Sigmoid colon (tissue), 7 donors: Measurements from ENCODE around the gene MAPK1IP1L. TPM values are rescaled to one million over a fixed set of nuclear protein-coding genes. Genes with fewer than 3 reads are reported as not detected.
A peak's percentile ranks its signal among the peaks of the same experiment; 100 is the strongest.
"Not testable (repeated sequence)": the region's sequence is repeated elsewhere in the genome, so short reads cannot be mapped to it uniquely, and the experiment has no call there.

Source experiments
- DNase-seq: peaks from one replicate; pipeline ENCODE4 v3.0.0-alpha.2; 2019
- H3K27ac ChIP-seq, 4 donors: fragments of 200-600 bp; sonication (generic); one replicate each; pipeline ENCODE4 v1.5.1; 2016 to 2019; ENCODE audit warnings: mild to moderate bottlenecking in 1 of 4
- H3K27me3 ChIP-seq, 3 donors: fragments of 200-600 bp; sonication (generic); one replicate each; pipeline ENCODE4 v1.5.1; 2019; ENCODE audit warnings: mild to moderate bottlenecking in 1 of 3
- H3K36me3 ChIP-seq, 4 donors: fragments of 200-600 bp; sonication (generic); one replicate each; pipeline ENCODE4 v1.5.1; 2016 to 2019
- H3K4me1 ChIP-seq, 4 donors: fragments of 200-600 bp; sonication (generic); one replicate each; pipeline ENCODE4 v1.5.1; 2017 to 2019
- H3K4me3 ChIP-seq, 4 donors: fragments of 200-600 bp; sonication (generic); one replicate each; pipeline ENCODE4 v1.5.1; 2017 to 2019; ENCODE audit warnings: mild to moderate bottlenecking in 2 of 4, moderate library complexity in 1 of 4
- H3K9me3 ChIP-seq, 4 donors: fragments of 200-600 bp in 3 of 4; sonication (generic) in 3 of 4; one replicate each; pipeline versions ENCODE4 v1.5.1 to v1.6.1; 2013 to 2019
- EP300 ChIP-seq, 4 donors: sonication (generic); formaldehyde crosslinking; IDR thresholded peaks; one replicate each; pipeline ENCODE4 v1.6.1; 2017; ENCODE audit warnings: antibody characterized with exemption in 4 of 4
- POLR2A ChIP-seq, 2 donors: fragments of 450-650 bp; IDR thresholded peaks; one replicate each; pipeline ENCODE4 v1.6.1; 2016; ENCODE audit warnings: antibody characterized with exemption in 2 of 2, mild to moderate bottlenecking in 2 of 2, moderate library complexity in 2 of 2
- POLR2AphosphoS5 ChIP-seq, 4 donors: sonication (generic); formaldehyde crosslinking; IDR thresholded peaks; one replicate each; pipeline ENCODE4 v1.6.1; 2017; ENCODE audit warnings: antibody characterized with exemption in 4 of 4
- WGBS, 2 donors: extraction: QIAGEN DNeasy Blood & Tissue Kit; methylation state at CpG; one replicate each; pipeline ENCODE4 v1.1.7; 2013; 5-methylcytosine and 5-hydroxymethylcytosine counted together
- intact Hi-C: fragments of 100-400 bp; cut with DNase I; formaldehyde crosslinking; loops from one replicate; pipeline ENCODE4 v1.15.1; 2023
- polyA plus RNA-seq, 3 donors: library from polyadenylated mRNA; stranded (reverse); fragments of 200-250 nt; gene quantifications; one replicate each; pipeline ENCODE4 v1.2.3, GENCODE V29; 2013
- total RNA-seq, 4 donors: library from RNA; depleted of rRNA; stranded (reverse); fragments of >200 nt; gene quantifications; one replicate each; pipeline ENCODE4 v1.1.0, GENCODE V29; 2016
- TF ChIP-seq, protein P1 (sequence below), 4 experiments: fragments of 450-650 bp in 3 of 4; fragments of 200-600 bp in 1 of 4; IDR thresholded peaks; one replicate each; pipeline ENCODE4 v1.5.1; 2016 to 2019; ENCODE audit warnings: antibody characterized with exemption in 4 of 4, mild to moderate bottlenecking in 3 of 4, moderate library complexity in 2 of 4
- donor health status: healthy with polysubstance abuse.
- donor health status: Bipolar disorder and iron deficiency.
- donor health status: healthy.

The MAPK1IP1L gene
- total and polyA plus RNA-seq, 7 donors = 25.2 to 67.1 (median 40.5) TPM

GRCh38 chr14:55062517-55063351 lies 11.3 kb downstream of the MAPK1IP1L start:
- Histone ChIP-seq H3K9me3 (no peaks in the 10 kb centered on the region), H3K36me3 (peaks cover 8 to 46% (median 13%) of the 10 kb centered on the region in 4 donors), H3K4me3 (no peak overlapping the region), H3K27ac (peak overlapping the region; percentile 30 to 62 (median 42)), H3K4me1 (peaks cover 0 to 27% (median 13%) of the 10 kb centered on the region in 4 donors), H3K27me3 (no peaks in the 10 kb centered on the region)
- no peak for DNase-seq
- WGBS, 2 donors = 94 to 95% methylated on average over 11 of the region's 11 CpGs
- intact Hi-C loops = no loop called here
- no peak for TF ChIP-seq EP300 (IDR thresholded peaks at IDR 0.05)
- TF ChIP-seq, protein P1, sequence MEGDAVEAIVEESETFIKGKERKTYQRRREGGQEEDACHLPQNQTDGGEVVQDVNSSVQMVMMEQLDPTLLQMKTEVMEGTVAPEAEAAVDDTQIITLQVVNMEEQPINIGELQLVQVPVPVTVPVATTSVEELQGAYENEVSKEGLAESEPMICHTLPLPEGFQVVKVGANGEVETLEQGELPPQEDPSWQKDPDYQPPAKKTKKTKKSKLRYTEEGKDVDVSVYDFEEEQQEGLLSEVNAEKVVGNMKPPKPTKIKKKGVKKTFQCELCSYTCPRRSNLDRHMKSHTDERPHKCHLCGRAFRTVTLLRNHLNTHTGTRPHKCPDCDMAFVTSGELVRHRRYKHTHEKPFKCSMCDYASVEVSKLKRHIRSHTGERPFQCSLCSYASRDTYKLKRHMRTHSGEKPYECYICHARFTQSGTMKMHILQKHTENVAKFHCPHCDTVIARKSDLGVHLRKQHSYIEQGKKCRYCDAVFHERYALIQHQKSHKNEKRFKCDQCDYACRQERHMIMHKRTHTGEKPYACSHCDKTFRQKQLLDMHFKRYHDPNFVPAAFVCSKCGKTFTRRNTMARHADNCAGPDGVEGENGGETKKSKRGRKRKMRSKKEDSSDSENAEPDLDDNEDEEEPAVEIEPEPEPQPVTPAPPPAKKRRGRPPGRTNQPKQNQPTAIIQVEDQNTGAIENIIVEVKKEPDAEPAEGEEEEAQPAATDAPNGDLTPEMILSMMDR (IDR thresholded peaks at IDR 0.05) = no peak
- TF ChIP-seq POLR2A (IDR thresholded peaks at IDR 0.05) = no peak
- no peak for TF ChIP-seq POLR2AphosphoS5 (IDR thresholded peaks at IDR 0.05)

DNA sequence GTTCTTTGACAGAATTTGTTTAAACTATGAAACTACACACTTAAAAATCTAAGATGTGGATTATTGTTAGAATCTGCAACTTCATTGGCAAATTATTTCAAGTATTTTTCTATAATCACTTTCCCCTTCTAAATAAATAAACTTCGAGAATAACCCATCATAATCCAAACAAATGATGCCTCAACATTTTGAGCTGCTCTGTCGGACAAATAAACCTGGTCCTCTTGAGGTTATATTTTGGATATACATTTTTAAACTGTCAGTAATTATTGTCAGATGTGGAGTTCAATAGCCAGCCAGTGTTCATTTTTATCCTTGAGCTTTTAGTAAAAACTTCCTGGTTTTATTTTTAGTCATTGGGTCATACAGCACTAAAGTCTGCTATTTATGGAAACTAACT lies 13.4 kb downstream of the MAPK1IP1L start:
- Histone ChIP-seq H3K4me1 (peaks cover 0 to 27% (median 13%) of the 10 kb centered on the region in 4 donors), H3K27ac (peak overlapping the region in 2 of 4 donors; percentile 35 to 56)
- 78 to 85% methylated on average over 2 of the region's 2 CpGs for WGBS, 2 donors

GRCh38 chr14:55065411-55065810 lies 14.0 kb downstream of the MAPK1IP1L start:
- Histone ChIP-seq H3K36me3 (peaks cover 8 to 37% (median 13%) of the 10 kb centered on the region in 4 donors), H3K27ac (peak overlapping the region in 2 of 4 donors; percentile 35 to 56), H3K4me1 (peaks cover 0 to 27% (median 13%) of the 10 kb centered on the region in 4 donors), H3K27me3 (no peaks in the 10 kb centered on the region), H3K9me3 (no peaks in the 10 kb centered on the region), H3K4me3 (no peak overlapping the region)
- intact Hi-C loops = no loop called here
- WGBS, 2 donors = 77 to 84% methylated on average over 2 of the region's 2 CpGs
- no peak for DNase-seq
- TF ChIP-seq POLR2A (IDR thresholded peaks at IDR 0.05) (no peak), EP300 (IDR thresholded peaks at IDR 0.05) (no peak), POLR2AphosphoS5 (IDR thresholded peaks at IDR 0.05) (no peak)
- TF ChIP-seq, protein P1 (IDR thresholded peaks at IDR 0.05) = no peak

More for the DNA sequence above, 13.4 kb downstream of the MAPK1IP1L start:
- H3K36me3 ChIP-seq = peaks cover 8 to 37% (median 13%) of the 10 kb centered on the region in 4 donors
- DNase-seq, H3K27me3 ChIP-seq, H3K9me3 ChIP-seq, H3K4me3 ChIP-seq, intact Hi-C loops: not testable (repeated sequence)

GRCh38 chr14:55066223-55066622 lies 14.8 kb downstream of the MAPK1IP1L start:
- peaks cover 8 to 37% (median 13%) of the 10 kb centered on the region in 4 donors for H3K36me3 ChIP-seq
- no peak for TF ChIP-seq POLR2A (IDR thresholded peaks at IDR 0.05)
- TF ChIP-seq EP300 (IDR thresholded peaks at IDR 0.05) = no peak
- no peak for TF ChIP-seq POLR2AphosphoS5 (IDR thresholded peaks at IDR 0.05)
- TF ChIP-seq, protein P1 (IDR thresholded peaks at IDR 0.05) = no peak
- no peak for DNase-seq
- peaks cover 0 to 29% (median 14%) of the 10 kb centered on the region in 4 donors for H3K4me1 ChIP-seq
- no peak overlapping the region for H3K4me3 ChIP-seq
- intact Hi-C loops = no loop called here
- H3K9me3 ChIP-seq = no peaks in the 10 kb centered on the region
- H3K27ac ChIP-seq = peak overlapping the region in 1 of 4 donors; percentile 56
- 90 to 96% methylated on average over 1 of the region's 1 CpG for WGBS, 2 donors
- H3K27me3 ChIP-seq = no peaks in the 10 kb centered on the region

GRCh38 chr14:55070981-55071411 lies 19.5 kb downstream of the MAPK1IP1L start:
- peaks cover 0 to 32% (median 28%) of the 10 kb centered on the region in 4 donors for H3K4me1 ChIP-seq
- 39 to 58% methylated on average over 4 of the region's 4 CpGs for WGBS, 2 donors
- H3K27ac ChIP-seq = peak overlapping the region; percentile 46 to 78 (median 72)

More at GRCh38 chr14:55070981-55071411, 19.5 kb downstream of the MAPK1IP1L start:
- DNase-seq = no peak
- H3K36me3 ChIP-seq = no peaks in the 10 kb centered on the region
- H3K9me3 ChIP-seq = no peaks in the 10 kb centered on the region
- intact Hi-C loops = no loop called here
- no peaks in the 10 kb centered on the region for H3K27me3 ChIP-seq
- TF ChIP-seq POLR2A (IDR thresholded peaks at IDR 0.05) = no peak
- TF ChIP-seq, protein P1 (IDR thresholded peaks at IDR 0.05) = no peak
- TF ChIP-seq EP300 (IDR thresholded peaks at IDR 0.05) = no peak
- TF ChIP-seq POLR2AphosphoS5 (IDR thresholded peaks at IDR 0.05) = no peak
- H3K4me3 ChIP-seq = no peak overlapping the region
